Mesodermal cell (in vitro differentiated cells): ENCODE measurements around the gene MKNK2.
"Not testable (repeated sequence)": the region's sequence is repeated elsewhere in the genome, so short reads cannot be mapped to it uniquely, and the experiment has no call there.

Source experiments
- H3K27ac ChIP-seq: 2 replicates; pipeline ENCODE4 v1.7.0; 2013; ENCODE audit warnings: mild to moderate bottlenecking, low read depth, low read length, moderate library complexity; ENCODE audit not compliant: severe bottlenecking
- H3K36me3 ChIP-seq: 2 replicates; pipeline ENCODE4 v1.7.1; 2013; ENCODE audit warnings: mild to moderate bottlenecking, low read length, moderate library complexity; ENCODE audit not compliant: control insufficient read depth, insufficient read depth
- H3K4me1 ChIP-seq: one replicate; pipeline ENCODE4 v1.7.1; 2013; ENCODE audit warnings: mild to moderate bottlenecking, low read length; ENCODE audit not compliant: insufficient read depth, control insufficient read depth, poor library complexity, severe bottlenecking
- H3K4me3 ChIP-seq: 2 replicates; pipeline ENCODE4 v1.7.0; 2013; ENCODE audit warnings: low read length, control low read depth, mild to moderate bottlenecking; ENCODE audit not compliant: insufficient read depth, poor library complexity, severe bottlenecking; ENCODE audit errors: extremely low read depth
- H3K9me3 ChIP-seq: 2 replicates; pipeline ENCODE4 v1.7.1; 2013; ENCODE audit warnings: mild to moderate bottlenecking, low read length, moderate library complexity; ENCODE audit not compliant: control insufficient read depth
- WGBS, 2 experiments: methylation state at CpG; one replicate each; pipeline ENCODE4 v1.1.5; 2013; ENCODE audit warnings: missing lambda C conversion rate in 2 of 2; ENCODE audit not compliant: insufficient coverage in 2 of 2; 5-methylcytosine and 5-hydroxymethylcytosine counted together

The MKNK2 gene

DNA sequence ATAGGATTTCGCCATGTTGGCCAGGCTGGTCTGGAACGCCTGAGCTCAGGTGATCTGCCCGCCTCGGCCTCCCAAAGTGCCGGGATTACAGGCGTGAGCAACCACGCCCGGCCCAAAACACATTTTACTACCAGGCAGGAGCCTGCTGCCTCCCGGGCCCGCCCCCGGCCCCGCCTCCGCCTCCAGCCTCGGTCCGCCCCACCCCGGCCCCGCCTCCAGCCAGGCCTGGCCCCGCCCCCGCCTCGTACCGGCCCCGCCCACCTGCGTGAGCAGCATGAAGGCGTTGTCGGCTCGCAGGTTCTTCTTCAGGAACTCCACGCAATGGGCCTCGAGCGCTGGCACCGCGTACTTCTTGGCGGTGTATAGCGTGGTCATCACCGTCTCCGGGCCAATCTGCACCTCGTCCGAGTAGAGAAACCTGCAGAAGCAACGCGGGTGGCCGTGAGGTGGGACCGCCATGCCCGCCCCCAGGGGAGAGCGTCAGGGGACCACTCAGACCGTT lies 58.2 kb downstream of the MKNK2 start:
- Histone ChIP-seq H3K4me1 (no peaks in the 10 kb centered on the region), H3K36me3 (peaks cover 58% of the 10 kb centered on the region), H3K9me3 (no peaks in the 10 kb centered on the region), H3K4me3 (no peak overlapping the region), H3K27ac (no peak overlapping the region)
- WGBS, 2 experiments, result 94 to 96% methylated on average over 22 to 32 of the region's 44 CpGs

DNA sequence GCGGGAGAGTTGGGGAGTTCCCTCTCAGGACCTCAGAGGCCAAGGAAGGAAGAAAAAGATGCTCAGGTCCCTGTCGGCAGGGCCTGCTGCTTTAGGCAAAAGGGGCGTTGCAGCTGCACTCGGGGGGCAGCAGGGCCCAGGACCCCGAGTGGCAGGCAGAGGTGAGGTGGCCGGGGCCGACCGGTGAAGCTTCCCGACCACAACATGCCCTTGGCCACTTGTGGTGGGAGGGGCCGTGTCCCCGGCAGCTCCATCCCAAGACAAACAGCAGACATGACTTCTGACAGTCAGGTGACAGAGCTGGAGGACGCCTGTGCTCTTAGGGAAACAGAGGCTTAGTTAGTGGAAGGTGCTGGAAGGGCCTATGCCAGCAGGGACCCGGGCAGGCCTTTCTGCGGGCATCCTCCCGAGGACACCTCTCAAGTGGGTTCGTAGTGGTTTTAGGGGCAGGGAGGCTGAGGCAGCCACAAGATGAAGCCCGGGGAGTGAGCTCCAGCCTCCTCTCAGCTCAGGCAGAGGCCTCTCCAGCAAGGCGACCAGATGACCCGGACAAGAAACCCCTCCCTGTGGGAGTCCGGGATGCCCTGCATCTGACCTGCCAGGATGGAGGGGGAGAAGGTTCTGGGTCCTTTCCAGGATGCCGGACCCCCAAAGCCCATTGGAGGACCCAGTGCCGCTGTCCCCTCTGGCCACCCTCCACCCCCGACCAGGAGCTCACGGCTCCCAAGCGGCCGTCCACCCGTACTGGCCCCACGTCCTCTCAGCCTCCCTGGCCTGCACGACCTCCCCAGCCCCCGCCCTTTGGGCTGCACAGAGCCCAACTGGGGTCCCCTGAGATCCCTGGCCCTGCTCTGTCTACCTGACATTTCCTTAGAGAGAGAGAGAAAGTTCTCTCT lies 59.8 kb downstream of the MKNK2 start:
- Histone ChIP-seq H3K36me3 (peaks cover 55% of the 10 kb centered on the region), H3K4me1 (no peaks in the 10 kb centered on the region)
- 95 to 98% methylated on average over 23 to 25 of the region's 30 CpGs for WGBS, 2 experiments

DNA sequence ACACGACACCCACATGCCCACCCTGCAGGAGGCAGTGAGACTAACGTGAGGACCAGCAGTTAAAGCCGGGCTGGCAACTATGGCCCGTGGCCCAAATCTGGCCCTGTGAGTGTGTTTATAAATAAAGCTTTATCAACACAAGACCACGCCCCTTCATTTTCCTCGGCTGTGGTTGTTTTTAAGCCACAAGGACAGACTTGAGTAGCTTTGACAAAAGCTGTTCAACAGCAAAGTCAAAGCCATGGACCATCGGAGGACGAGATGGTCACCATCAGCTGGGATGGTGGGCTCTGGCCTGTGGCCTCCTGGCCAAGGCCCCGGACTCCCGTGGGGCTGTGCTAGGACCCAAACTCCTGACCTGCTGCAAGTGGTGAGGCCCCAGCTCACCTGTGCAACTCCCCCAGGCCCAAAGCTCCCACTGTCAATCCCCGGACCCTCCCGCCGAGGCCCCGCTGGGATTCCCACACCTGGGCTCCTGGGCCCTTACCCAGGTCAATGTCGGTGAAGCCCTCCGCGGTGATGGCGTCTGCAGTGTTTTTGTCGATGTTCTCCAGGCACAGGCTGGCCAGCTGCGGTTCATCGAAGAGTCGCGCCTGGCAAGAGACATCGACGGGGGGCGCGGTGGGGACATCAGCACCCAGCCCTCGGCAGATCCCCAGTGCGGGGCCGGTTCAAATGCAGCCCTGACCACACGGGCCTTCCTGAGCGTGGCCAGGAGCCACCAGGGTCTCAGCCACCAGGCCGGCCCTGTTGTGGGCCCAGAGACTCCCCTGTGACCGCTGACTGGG lies 60.6 kb downstream of the MKNK2 start:
- peaks cover 55% of the 10 kb centered on the region for H3K36me3 ChIP-seq
- H3K4me3 ChIP-seq, result no peak overlapping the region
- H3K4me1 ChIP-seq, result no peaks in the 10 kb centered on the region
- no peak overlapping the region for H3K27ac ChIP-seq
- no peaks in the 10 kb centered on the region for H3K9me3 ChIP-seq
- WGBS, 2 experiments, result 96 to 97% methylated on average over 27 to 29 of the region's 34 CpGs

More for the DNA sequence above, 59.8 kb downstream of the MKNK2 start:
- H3K4me3 ChIP-seq, result no peak overlapping the region
- no peaks in the 10 kb centered on the region for H3K9me3 ChIP-seq
- no peak overlapping the region for H3K27ac ChIP-seq

DNA sequence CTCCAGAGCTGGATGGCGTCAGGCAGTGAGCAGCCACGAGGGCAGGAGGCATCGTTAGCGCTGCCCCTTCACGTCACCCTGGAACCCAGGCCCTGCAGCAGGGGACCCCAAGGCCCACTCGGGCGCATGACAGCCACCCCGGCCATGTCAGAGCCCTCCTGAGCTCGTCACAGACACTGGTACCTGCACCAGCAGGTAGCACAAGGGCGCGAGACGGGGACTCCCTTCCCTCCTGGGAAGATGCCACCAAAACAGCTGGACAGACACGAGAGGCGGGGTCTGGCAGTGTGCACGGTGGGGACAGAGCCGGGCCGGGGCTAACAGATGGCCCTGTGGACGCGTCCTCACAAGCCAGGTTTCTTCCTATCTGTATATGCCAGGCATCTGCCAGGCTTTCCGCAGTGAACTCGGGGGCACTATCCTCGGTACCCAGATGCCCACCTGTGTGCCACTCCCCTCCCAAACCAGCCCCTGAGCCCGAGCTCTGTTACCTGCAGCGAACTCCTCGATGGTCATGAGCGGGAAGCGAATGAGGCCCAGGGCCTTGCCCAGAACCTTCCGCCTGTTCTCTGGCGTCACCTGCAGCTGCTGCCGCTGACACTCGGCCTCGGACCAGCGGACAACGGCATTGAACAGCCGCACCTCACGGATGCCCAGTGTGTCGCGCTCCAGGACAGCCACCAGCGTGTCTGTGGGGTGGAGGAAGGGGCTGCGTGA lies 61.4 kb downstream of the MKNK2 start:
- Histone ChIP-seq H3K4me1 (no peaks in the 10 kb centered on the region), H3K4me3 (no peak overlapping the region), H3K36me3 (peaks cover 63% of the 10 kb centered on the region), H3K9me3 (no peaks in the 10 kb centered on the region), H3K27ac (no peak overlapping the region)
- 95% methylated on average over 39 to 40 of the region's 40 CpGs for WGBS, 2 experiments

DNA sequence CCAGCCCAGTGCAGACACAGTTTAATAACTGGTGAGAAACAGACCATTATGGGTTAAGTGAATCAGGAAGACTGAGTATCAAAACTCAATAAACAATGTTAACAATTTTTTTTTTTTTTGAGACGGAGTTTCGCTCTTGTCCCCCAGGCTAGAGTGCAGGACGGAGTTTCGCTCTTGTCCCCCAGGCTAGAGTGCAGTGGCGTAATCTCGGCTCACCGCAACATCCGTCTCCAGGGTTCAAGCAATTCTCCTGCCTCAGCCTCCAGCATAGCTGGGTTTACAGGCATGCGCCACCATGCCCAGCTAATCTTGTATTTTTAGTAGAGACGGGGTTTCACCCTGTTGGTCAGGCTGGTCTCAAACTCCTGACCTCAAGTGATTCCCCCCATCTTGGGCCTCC lies 62.6 kb downstream of the MKNK2 start:
- 95 to 97% methylated on average over 10 of the region's 10 CpGs for WGBS, 2 experiments
- H3K27ac ChIP-seq, H3K4me1 ChIP-seq, H3K9me3 ChIP-seq, H3K4me3 ChIP-seq: not testable (repeated sequence)
- peaks cover 65% of the 10 kb centered on the region for H3K36me3 ChIP-seq
